NCI-H2029 treated with DMSO at 0.1 percent for 48 hours (cell line): ENCODE measurements around the gene MCM3.

Source experiments
- DNase-seq: peaks from one replicate; lab custom pipeline; 2025; lab: John Stamatoyannopoulos, UW

The MCM3 gene

DNA sequence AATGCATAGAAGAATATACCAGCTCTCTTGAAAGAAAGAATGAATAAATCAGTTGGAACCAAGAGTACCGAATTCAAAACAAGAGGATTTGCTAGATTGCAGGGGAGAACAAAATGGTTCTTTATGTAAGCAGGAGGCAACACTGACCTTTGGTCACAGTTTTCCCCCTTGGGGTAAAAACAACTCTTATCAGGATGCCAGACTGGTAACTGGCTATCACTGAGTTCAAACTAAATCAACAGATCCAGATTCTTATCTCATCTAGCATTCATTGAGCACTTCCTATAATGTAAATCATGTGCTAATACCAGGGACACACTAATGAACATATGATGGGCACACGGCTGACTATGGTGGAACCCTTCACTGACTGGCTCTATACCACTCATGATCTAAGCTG lies 35.5 kb downstream of the MCM3 start:
- DNase-seq: no peak

DNA sequence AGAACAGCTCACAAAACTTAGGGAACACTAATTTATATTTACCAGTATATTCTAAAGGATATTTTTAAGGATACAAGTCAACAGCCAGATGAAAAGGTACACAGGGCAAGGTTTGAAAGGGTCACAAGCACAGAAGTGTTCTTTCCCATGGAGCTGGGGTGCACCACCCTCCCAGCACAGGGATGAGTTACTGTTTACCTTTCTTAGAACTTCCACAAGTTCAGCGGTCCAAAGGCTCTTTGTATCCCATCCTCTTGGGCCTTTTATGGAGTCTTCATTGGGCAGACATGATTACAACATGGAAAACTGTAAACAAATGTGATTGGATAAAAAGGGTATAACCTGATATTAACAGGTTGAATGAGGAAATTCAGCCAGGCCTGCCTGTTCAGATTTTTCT lies 39.1 kb downstream of the MCM3 start:
- DNase-seq: no peak

DNA sequence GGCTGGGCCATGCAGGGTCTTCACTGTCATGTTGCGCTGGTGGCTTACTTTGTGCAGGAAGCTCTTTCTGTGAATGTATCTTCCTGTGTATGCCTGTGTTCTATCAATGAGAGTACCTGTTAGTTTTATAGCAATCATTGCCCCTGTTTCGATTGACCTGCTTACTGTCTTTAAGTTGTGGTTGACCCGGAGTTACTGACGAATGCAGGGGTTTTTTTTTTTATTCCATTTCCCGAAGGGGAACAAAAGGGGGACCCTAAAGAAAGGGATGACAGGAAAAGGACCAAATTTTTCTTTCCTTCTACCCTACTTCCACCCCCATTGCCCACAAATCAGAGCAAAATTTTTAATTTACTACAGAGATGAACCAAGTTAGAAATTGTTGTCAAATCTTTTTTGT lies 40.1 kb downstream of the MCM3 start, which contains the start of gene IL17F:
Gene IL17F (minus strand): TSS at position 101 of the 400 bp plus-strand sequence. CDS start 71 bp downstream, at position 30.
- DNase-seq: no peak

DNA sequence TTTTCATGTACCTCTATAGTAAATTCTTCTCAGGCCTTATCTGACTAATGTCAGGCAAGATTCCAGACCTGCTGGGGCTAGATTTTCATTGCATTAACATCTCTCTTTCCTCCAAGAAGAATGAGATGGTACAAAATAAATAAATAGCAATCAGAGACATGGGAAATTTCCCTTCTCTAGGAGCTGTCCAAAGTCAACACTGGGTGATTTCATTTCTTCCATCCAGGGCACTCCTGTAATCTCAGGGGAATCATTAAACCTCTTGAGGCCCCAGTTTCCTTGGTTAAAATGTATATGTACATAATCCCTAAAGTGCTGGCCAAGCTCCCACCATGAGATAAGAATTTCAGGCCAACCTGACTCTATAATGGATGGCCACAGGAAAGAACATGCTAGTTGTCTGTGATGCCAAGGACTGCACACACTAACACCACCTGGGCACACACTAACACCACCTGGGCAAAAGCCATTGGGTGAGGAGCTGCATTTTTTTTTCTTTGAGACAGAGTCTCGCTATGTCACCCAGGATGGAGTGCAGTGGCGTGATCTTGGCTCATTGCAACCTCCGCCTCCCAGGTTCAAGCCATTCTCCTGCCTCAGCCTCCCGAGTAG lies 41.2 kb downstream of the MCM3 start:
- DNase-seq: no peak

DNA sequence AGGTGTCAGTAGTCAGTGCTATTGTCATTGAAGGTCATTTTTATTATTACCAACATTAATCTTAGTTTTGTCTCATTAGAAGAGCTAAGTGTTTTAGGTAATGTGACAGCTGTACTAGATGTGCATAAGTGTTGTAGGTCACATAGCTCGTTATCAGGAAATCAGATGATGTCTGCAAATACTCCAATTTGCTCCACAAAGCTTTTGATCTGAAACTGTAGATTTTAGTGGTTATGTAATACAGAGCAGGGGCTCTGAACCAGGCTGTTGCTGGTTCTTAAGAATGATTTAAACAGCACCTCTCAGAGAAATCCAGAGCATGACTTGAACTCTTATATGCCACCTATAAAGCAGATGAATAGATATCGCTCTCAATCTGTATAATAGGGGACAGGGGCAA lies 42.7 kb downstream of the MCM3 start:
- no peak for DNase-seq

DNA sequence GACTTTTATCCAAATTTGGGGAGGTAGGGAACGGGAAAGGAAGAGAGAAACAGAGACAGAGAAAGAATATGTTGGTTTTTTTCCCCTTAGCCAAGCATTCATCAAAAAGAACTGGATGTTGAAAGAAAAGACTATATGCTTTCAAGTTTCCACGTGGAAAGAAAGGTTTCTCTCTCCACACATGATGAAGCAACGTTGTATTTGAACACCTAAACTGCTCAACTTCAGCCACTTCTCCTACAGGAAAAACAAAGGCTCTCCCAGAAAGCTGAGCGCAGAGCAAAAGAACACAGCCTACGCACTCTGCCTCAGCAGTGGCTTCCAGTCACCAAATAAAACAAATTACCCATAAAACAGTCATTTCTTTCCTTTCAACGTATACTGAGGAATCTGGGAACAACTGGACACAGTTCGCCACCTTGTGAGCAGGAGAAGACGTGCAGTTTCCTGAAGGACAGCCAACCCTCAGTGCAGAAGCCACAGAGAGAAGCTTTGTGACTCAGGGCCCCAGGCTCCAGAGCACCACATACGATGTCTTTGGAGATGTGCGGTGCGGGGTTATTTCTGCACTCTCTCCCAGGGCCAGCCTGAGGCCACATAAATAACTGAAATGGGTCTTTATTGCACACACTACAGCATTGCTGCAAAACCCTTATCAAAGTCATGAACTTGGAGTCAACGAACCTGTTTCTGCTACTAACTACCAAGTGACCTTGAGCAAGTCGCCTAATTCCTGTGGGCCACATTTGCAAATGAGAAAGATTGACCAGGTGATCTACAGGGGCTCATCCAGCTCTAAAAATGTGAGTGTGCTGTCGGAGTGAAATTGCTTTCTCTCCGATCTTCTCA lies 50.3 kb downstream of the MCM3 start:
- DNase-seq: peak; percentile 25

DNA sequence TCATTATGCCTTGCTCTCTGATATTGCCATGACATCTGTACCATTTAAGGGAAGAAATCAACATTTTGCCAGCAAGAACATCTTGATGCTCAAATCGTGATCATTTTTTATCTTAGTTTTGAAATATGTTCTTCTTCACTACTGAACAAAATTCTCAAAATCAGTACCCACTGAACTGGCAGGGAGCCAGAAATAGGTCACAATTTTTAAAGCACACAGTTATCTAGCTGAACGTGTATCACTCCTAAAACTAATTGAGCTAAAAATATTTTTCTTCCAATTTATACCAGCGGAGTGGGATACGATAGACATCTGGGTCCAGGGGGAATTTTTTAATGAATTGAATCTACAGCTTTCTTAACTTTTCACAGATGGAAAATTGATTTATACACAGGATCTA lies 51.5 kb downstream of the MCM3 start:
- DNase-seq: no peak

DNA sequence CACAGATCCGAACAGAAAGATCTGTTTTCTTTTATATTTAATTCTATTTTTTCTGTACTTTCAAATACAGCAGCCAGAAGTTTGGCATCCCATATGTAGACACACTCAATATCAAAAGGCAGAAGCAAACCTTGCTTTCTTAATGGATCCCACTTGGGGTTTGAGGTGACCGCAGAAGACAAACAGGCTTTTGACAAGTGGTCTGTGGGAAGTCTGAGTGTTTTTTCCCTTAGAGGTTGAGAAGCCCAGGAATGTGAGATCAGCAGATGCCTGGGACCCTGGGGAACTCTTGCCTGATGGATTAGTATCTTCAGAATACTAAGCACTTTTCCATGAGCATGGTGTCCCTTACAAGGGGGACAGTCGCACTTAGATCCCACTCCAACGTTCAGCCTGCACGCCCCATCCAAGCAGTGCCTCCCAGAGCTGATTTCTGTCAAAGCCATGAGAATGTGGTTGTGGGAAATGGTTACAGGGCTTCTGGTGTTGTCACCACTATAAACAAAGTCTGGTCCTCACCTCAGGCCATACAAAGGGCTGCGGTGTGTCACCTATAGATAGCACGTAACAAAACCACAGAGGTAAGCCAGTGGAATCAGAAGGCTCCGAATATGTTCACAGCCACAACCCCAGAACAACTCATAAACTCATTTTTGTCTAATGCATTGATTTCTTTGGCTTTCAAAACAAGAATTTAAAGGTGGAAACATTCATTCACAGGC lies 53.0 kb downstream of the MCM3 start:
- DNase-seq: no peak

DNA sequence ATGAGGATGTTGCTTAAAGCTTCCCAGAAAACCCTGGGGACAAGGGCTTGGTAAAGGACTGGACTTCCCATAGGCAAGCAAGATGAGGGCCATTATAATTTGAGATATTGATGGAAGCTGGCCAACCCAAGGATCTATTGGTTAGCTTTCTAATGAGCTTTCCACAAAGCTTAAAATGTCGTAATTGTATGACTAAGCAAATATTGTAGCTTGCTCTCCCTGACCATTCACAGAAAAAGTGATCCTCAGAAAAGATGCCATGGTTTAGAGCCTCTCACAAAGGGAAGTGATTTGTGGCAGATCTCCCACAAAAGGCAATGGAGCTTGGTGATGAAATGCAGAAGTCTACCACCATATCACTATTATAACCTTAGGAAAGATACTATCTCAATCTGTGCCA lies 53.9 kb downstream of the MCM3 start:
- DNase-seq: no peak

DNA sequence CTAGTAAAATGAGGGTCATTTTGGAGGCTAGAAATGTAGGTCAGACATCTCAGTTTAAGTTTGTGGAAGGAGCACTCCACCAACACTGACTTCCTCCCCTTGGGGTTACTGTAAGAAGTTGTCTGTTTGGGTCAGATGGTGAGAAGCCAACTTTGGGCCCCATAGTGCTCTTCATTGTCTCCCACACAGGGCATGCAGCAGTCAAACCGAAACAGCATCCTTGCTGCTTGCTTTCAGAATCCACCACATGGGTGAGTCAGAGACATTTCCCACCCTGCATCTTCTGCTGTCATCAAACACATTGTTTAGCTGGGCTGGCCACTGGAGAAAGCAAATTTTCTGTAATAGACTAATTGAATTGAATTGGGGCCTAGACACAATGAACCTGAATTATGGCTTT lies 57.0 kb downstream of the MCM3 start:
- DNase-seq: no peak

DNA sequence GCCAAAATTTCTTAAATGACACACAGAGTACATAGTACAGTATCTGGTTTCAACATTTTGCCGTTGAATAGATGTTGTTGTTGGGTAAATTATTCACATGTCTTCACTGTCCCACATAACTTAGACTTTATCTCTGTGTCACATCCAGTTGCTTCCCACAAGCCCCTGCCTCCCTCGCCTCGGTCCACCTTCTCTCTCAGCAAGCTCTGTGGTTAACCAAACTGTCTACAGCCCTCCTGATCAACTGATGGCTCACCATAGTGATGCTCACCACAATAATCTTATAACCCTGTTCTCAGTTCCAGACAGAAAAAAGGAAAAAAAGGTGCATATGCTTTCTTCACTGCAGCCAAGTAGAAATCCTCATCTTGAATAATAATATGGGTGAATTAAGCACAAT lies 63.2 kb downstream of the MCM3 start:
- DNase-seq: no peak

DNA sequence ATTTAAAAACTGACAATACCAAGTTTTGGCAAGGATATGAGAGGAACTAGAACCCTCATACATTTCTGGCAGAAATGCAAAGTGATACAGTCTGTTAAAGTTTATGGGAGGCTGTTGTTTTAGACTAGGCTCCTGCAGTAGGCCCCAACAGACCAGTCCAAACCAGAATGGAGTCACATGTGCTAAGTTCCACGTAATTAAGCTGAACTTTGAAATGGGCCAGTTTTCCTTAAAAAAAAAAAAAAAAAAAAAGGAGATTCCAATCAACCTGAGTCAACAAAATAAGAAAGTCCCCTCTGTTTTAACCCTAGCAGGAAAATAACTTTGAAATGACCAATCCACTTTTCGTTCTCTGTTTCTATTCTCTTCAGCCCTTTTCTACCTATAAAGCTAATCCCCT lies 66.8 kb downstream of the MCM3 start:
- DNase-seq: no peak

DNA sequence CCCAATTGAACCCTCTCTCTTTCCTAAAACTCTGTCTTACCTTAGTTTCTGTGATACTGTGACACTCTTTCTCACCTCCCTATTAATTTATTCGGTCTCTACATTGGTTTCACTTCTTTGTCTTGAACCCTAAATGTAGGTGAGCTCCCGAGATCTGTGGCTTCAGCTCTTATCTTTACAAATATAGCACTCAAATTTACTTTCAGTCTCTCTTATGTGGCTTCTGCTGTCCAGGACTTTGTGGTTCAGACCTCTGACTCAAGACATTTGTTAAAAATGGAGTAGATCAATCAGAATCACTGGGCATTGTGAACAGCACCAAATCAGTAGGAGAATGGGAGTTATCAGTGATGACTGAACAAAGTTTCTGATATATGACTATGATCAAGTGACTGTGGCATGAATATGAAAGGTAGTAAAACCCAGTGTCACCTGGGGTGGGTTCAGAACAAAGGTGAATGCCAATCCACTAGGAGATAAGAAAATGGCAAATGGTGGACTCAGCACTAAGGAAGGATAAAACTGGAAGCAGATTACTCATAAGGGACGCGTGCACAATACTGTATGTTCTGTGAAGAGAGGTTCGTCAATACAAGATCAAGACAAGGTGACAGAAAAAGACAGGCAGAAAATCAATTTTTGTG lies 67.5 kb downstream of the MCM3 start:
- DNase-seq: no peak

DNA sequence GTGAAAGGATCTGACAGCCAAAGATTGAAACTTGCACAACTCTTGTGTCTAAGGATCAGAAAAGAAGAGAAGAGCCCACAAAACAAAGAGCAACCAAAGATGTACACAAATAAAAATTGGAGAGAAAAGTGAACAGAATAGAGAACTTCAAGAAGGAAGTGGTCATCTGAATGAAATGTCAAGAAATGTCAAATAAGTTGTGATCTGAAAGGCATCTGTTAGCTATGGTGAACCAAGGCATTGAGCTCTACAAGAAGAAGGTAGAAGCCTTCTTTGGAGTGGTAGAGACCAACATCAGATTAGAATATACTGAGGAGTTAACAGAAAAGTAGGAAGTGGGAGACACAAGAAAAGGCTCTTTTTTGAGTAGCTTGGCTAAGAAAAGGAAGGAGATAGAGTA lies 68.8 kb downstream of the MCM3 start:
- no peak for DNase-seq
